Nephron (organoid): ENCODE results near the gene RELCH.
"Not testable (repeated sequence)": the region's sequence is repeated elsewhere in the genome, so short reads cannot be mapped to it uniquely, and the experiment has no call there.

Source experiments
- H3K27ac Mint-ChIP-seq, 3 experiments: 2 replicates each; pipeline ENCODE4 v1.8.0; 2020; ENCODE audit warnings: mixed read lengths in 3 of 3, mild to moderate bottlenecking in 2 of 3, moderate library complexity in 1 of 3
- H3K27me3 Mint-ChIP-seq: 2 replicates; pipeline ENCODE4 v1.8.0; 2021; ENCODE audit warnings: low read depth, mild to moderate bottlenecking, moderate library complexity, mixed read lengths
- H3K36me3 Mint-ChIP-seq: 2 replicates; pipeline ENCODE4 v1.8.0; 2020; ENCODE audit warnings: low read depth, mixed read lengths
- H3K4me1 Mint-ChIP-seq: 2 replicates; pipeline ENCODE4 v1.8.0; 2020; ENCODE audit warnings: mixed read lengths
- H3K4me3 Mint-ChIP-seq, 3 experiments: 2 replicates each; pipeline ENCODE4 v1.8.0; 2020; ENCODE audit warnings: mild to moderate bottlenecking in 3 of 3, mixed read lengths in 3 of 3, moderate library complexity in 2 of 3
- H3K9me3 Mint-ChIP-seq: 2 replicates; pipeline ENCODE4 v1.8.0; 2020; ENCODE audit warnings: mixed read lengths
- CTCF ChIP-seq, 3 experiments: fragments of 200-600 bp; sonication (generic); IDR thresholded peaks; one replicate each; pipeline ENCODE4 v1.5.0; 2021; ENCODE audit warnings: antibody characterized with exemption in 3 of 3; ENCODE audit not compliant: unreplicated experiment in 3 of 3

The RELCH gene

DNA sequence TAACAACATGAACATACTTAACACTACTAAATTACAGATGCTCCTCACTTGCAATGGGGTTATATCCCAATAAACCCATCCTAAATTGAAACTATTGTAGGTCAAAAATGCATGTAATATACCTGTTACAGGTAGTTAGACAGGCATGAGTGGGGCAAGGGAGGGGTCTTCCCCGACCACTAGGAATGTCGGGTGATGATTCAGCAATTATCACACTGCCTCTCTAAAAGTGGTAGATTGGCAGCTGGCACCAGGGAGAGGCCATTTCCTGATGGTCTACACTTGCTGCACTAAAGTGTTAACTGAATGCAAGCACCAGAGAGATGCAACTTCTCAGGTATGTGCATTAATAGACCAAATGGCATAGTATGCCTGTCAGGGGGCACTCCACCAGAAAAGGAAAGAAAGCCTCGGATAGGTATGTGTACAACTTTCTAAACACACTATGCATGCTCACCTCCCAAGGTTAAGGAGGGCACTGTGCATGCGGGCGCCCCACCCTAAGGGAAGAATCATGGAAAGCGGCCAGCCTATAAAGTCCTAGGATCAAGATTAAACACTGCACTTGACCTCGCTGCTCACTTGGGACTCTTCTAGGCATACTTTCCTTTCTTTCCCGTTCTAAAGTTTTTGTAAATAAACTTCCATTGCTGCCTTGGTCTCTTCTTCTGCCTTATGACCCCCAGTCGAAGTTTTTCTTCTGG, 35.8 kb upstream of the RELCH start:
- H3K27me3 Mint-ChIP-seq = no peaks in the 10 kb centered on the region
- H3K4me3 Mint-ChIP-seq = no peak overlapping the region
- no peak overlapping the region for H3K27ac Mint-ChIP-seq
- H3K4me1 Mint-ChIP-seq = no peaks in the 10 kb centered on the region
- H3K9me3 Mint-ChIP-seq = no peaks in the 10 kb centered on the region
- H3K36me3 Mint-ChIP-seq = peaks cover 6% of the 10 kb centered on the region
- TF ChIP-seq CTCF (IDR thresholded peaks at IDR 0.05; ENCODE audit: unreplicated experiment in 3 of 3) = no peak

DNA sequence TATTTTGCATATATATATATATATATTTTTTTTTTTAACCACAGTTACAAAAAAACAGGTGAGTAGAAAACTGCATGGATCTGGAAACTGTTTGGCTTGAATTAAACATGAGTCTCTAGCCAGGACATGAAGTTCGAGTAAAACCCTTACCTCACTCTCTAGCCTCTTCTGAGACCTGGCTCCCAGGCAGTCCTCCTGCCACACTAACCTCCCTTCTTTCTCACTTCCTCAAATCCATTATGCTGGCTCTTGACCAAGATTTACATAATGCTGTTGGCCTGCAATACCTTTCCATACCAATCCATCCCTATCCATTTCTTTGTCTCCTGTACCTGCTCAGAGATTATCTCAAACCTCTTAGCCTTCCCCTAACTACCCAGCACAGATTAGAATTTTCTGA, 34.2 kb upstream of the RELCH start:
- Mint-ChIP-seq H3K36me3 (peaks cover 12% of the 10 kb centered on the region), H3K4me3 (no peak overlapping the region), H3K4me1 (no peaks in the 10 kb centered on the region), H3K27me3 (no peaks in the 10 kb centered on the region), H3K9me3 (no peaks in the 10 kb centered on the region), H3K27ac (no peak overlapping the region)
- TF ChIP-seq CTCF (IDR thresholded peaks at IDR 0.05; ENCODE audit: unreplicated experiment in 3 of 3) = no peak

DNA sequence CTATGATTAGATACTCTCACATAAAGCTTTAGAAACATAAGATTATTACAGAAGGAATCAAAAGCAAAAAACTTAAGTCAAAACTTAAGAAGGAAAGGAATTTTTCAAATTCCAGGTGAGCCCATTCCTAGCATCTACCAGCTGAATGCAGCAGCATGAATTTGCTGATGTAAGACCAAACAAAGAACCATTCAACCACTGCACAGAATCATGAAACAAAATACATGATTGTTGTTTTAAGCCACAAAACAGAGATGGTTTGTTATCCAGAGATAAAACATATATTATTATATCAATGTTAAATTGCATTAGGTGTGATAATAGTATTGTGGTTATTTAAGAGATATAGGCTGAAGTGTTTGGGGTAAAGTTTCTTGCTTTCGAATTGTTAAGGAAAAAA, 29.2 kb upstream of the RELCH start:
- Mint-ChIP-seq H3K4me1 (no peaks in the 10 kb centered on the region), H3K36me3 (peaks cover 24% of the 10 kb centered on the region), H3K9me3 (no peaks in the 10 kb centered on the region), H3K27me3 (no peaks in the 10 kb centered on the region), H3K4me3 (no peak overlapping the region), H3K27ac (no peak overlapping the region)
- TF ChIP-seq CTCF (IDR thresholded peaks at IDR 0.05; ENCODE audit: unreplicated experiment in 3 of 3) = no peak

- peaks cover 32% of the 10 kb centered on the region for H3K36me3 Mint-ChIP-seq
- no peak for TF ChIP-seq CTCF (IDR thresholded peaks at IDR 0.05; ENCODE audit: unreplicated experiment in 3 of 3)
- H3K27ac Mint-ChIP-seq = no peak overlapping the region
- H3K4me3 Mint-ChIP-seq = no peak overlapping the region
- no peaks in the 10 kb centered on the region for H3K4me1 Mint-ChIP-seq
- H3K9me3 Mint-ChIP-seq = peaks cover 4% of the 10 kb centered on the region
- H3K27me3 Mint-ChIP-seq = no peaks in the 10 kb centered on the region
These were observed 22.7 kb upstream of the RELCH start for GRCh38 chr18:62164310-62164709.

DNA sequence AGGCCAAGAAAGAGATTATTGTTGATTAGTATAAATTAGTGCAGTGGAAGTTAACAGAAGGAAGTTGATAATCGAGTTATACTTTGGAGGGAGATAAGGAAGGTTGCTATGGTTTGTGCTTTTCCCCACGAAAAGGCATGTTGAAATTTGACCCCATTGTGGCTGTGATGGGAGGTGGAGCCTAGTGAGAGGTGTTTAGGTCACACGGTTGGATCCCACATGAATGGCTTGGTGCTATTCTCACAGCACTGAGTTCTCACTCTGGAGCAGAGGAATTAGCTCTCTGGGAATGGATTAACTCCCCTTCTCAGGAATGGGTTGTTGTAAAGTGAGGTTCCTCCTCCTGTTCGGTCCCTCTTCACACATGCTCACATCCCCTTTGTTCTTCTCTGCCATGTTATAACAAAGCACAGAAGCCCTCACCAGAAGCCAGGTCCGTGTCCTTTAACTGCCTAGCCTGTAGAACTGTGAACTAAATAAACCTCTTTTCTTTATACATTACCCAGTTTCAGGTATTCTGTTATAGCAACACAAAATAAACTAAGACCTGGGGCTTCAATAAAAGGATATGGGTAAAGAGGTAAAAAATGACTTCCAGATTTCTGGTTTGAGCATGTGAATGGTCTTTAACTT, 22.1 kb upstream of the RELCH start:
- H3K4me3 Mint-ChIP-seq = no peak overlapping the region
- H3K27me3 Mint-ChIP-seq = no peaks in the 10 kb centered on the region
- H3K9me3 Mint-ChIP-seq = peaks cover 4% of the 10 kb centered on the region
- peaks cover 28% of the 10 kb centered on the region for H3K36me3 Mint-ChIP-seq
- H3K4me1 Mint-ChIP-seq = no peaks in the 10 kb centered on the region
- TF ChIP-seq CTCF (IDR thresholded peaks at IDR 0.05; ENCODE audit: unreplicated experiment in 3 of 3) = no peak
- no peak overlapping the region for H3K27ac Mint-ChIP-seq

GRCh38 chr18:62165583-62165982, 21.5 kb upstream of the RELCH start:
- H3K27ac Mint-ChIP-seq = no peak overlapping the region
- H3K36me3 Mint-ChIP-seq = peaks cover 28% of the 10 kb centered on the region
- H3K4me1 Mint-ChIP-seq = no peaks in the 10 kb centered on the region
- H3K9me3 Mint-ChIP-seq = peaks cover 4% of the 10 kb centered on the region
- no peak overlapping the region for H3K4me3 Mint-ChIP-seq
- no peak for TF ChIP-seq CTCF (IDR thresholded peaks at IDR 0.05; ENCODE audit: unreplicated experiment in 3 of 3)
- H3K27me3 Mint-ChIP-seq = no peaks in the 10 kb centered on the region

DNA sequence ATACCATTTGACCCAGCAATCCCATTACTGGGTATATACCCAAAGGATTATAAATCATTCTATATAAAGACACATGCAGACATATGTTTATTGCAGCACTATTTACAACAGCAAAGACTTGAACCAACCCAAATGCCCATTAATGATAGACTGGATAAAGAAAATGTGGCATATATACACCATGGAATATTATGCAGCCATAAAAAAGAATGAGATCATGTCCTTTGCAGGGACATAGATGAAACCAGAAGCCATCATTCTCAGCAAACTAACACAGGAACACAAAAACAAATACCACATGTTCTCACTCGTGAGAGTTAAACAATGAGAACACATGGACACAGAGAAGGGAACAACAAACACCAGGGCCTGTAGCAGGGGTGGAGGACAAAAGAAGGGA, 20.5 kb upstream of the RELCH start:
- H3K9me3 Mint-ChIP-seq, H3K27me3 Mint-ChIP-seq: not testable (repeated sequence)

More for the DNA sequence above, 20.5 kb upstream of the RELCH start:
- H3K27ac Mint-ChIP-seq, H3K4me1 Mint-ChIP-seq, H3K4me3 Mint-ChIP-seq: not testable (repeated sequence)
- peaks cover 23% of the 10 kb centered on the region for H3K36me3 Mint-ChIP-seq
